ENCODE results near the gene PRR16. TPM values are rescaled to one million over a fixed set of nuclear protein-coding genes. Genes with fewer than 3 reads are reported as not detected.
"Not testable (repeated sequence)": the region's sequence is repeated elsewhere in the genome, so short reads cannot be mapped to it uniquely, and the experiment has no call there.

PRR16 gene
- total RNA-seq (2014; rRNA removed; shearing (Covaris generic)) (32.5 and 33.0 TPM in 2 replicates), polyA plus RNA-seq (2016; fragmentation: Nextera tagmentation; extraction: Ambion mirVana) (67.4 and 68.8 TPM in 2 replicates)

- Histone ChIP-seq H4K20me1 (ENCODE audit: insufficient read depth) (no peaks in the 10 kb centered on the region), H3K9ac (peak within 1 kb of the TSS; percentile 79), H3K4me2 (ENCODE audit: unreplicated experiment) (peak within 1 kb of the TSS; percentile 99), H3K79me2 (ENCODE audit: insufficient read depth) (peaks cover 55% of the 10 kb centered on the region), H3K4me3 (peak within 1 kb of the TSS; percentile 95), H3K27me3 (replicated peaks; ENCODE audit: insufficient read depth) (no peaks in the 10 kb centered on the region), H2AFZ (peak within 1 kb of the TSS; percentile 99), H3K9me3 (ENCODE audit: low read depth) (no peaks in the 10 kb centered on the region), H3K36me3 (ENCODE audit: low read depth) (no peaks in the 10 kb centered on the region), H3K9me2 (ENCODE audit: insufficient read depth) (no peaks in the 10 kb centered on the region), H3K27ac (peak within 1 kb of the TSS; percentile 60), H3K4me1 (ENCODE audit: insufficient read depth) (peaks cover 34% of the 10 kb centered on the region), H3F3A (ENCODE audit: insufficient read depth) (peaks cover 18% of the 10 kb centered on the region; the same call in 1 of the 2 replicates)
- no peak for TF ChIP-seq EZH2phosphoT487 (IDR thresholded peaks at IDR 0.05; ENCODE audit: insufficient read depth, low read depth)
- no peak for TF ChIP-seq EZH2 (IDR thresholded peaks at IDR 0.05; ENCODE audit: insufficient read depth, poor library complexity, severe bottlenecking)
- 1% methylated on average over 57 to 61 of the region's 62 CpGs for WGBS, 2 experiments (ENCODE audit: low coverage in 1 of 2, low lambda C conversion rate in 2 of 2, missing lambda C conversion rate in 2 of 2)
- DNase-seq: peak; percentile 93
- in situ Hi-C loops (cut with MboI): loop anchor here (10.0 to 25.0 kb wide), 3 partner anchors 341 to 1002 kb away; partner anchors contain the start of gene HSD17B4
Measured at GRCh38 chr5:120463991-120464626, at the start of gene PRR16. Gene PRR16 (plus strand): TSS chr5:120464300.

- Histone ChIP-seq H3K4me1 (ENCODE audit: insufficient read depth) (no peaks in the 10 kb centered on the region), H3K27ac (no peak overlapping the region), H3K9me2 (ENCODE audit: insufficient read depth) (no peaks in the 10 kb centered on the region), H3K36me3 (ENCODE audit: low read depth) (no peaks in the 10 kb centered on the region), H3K27me3 (replicated peaks; ENCODE audit: insufficient read depth) (no peaks in the 10 kb centered on the region), H3K9me3 (ENCODE audit: low read depth) (no peaks in the 10 kb centered on the region), H3K4me2 (ENCODE audit: unreplicated experiment) (no peak overlapping the region), H3K9ac (no peak overlapping the region), H2AFZ (no peak overlapping the region), H3K4me3 (no peak overlapping the region), H4K20me1 (ENCODE audit: insufficient read depth) (no peaks in the 10 kb centered on the region), H3F3A (ENCODE audit: insufficient read depth) (no peaks in the 10 kb centered on the region), H3K79me2 (ENCODE audit: insufficient read depth) (no peaks in the 10 kb centered on the region)
- DNase-seq: no peak
- TF ChIP-seq EZH2 (IDR thresholded peaks at IDR 0.05; ENCODE audit: insufficient read depth, poor library complexity, severe bottlenecking): no peak
- no peak for TF ChIP-seq EZH2phosphoT487 (IDR thresholded peaks at IDR 0.05; ENCODE audit: insufficient read depth, low read depth)
- WGBS, 2 experiments (ENCODE audit: low coverage in 1 of 2, low lambda C conversion rate in 2 of 2, missing lambda C conversion rate in 2 of 2): 92 to 97% methylated on average over 1 of the region's 1 CpG
- in situ Hi-C loops (cut with MboI): no loop called here
Measured at GRCh38 chr5:120415985-120416384, 48.1 kb upstream of the PRR16 start.

GRCh38 chr5:120419127-120419526 lies 45.0 kb upstream of the PRR16 start:
- H3K4me2 ChIP-seq (ENCODE audit: unreplicated experiment): no peak overlapping the region
- H2AFZ ChIP-seq: no peak overlapping the region

GRCh38 chr5:120426633-120427275 lies 37.3 kb upstream of the PRR16 start:
- H3K4me1 ChIP-seq (ENCODE audit: insufficient read depth); H3K9me3 ChIP-seq (ENCODE audit: low read depth); H3K9me2 ChIP-seq (ENCODE audit: insufficient read depth); H2AFZ ChIP-seq; H3K9ac ChIP-seq; H3F3A ChIP-seq (ENCODE audit: insufficient read depth); H3K27ac ChIP-seq; DNase-seq; H3K27me3 ChIP-seq (replicated peaks; ENCODE audit: insufficient read depth); in situ Hi-C loops (cut with MboI); H3K79me2 ChIP-seq (ENCODE audit: insufficient read depth); H3K36me3 ChIP-seq (ENCODE audit: low read depth); H4K20me1 ChIP-seq (ENCODE audit: insufficient read depth); H3K4me2 ChIP-seq (ENCODE audit: unreplicated experiment); H3K4me3 ChIP-seq: not testable (repeated sequence)
- WGBS, 2 experiments (ENCODE audit: low coverage in 1 of 2, low lambda C conversion rate in 2 of 2, missing lambda C conversion rate in 2 of 2): 84 to 85% methylated on average over 23 to 25 of the region's 25 CpGs

More at GRCh38 chr5:120419127-120419526, 45.0 kb upstream of the PRR16 start:
- Histone ChIP-seq H3K9ac (no peak overlapping the region), H3K79me2 (ENCODE audit: insufficient read depth) (no peaks in the 10 kb centered on the region), H3F3A (ENCODE audit: insufficient read depth) (no peaks in the 10 kb centered on the region), H3K9me2 (ENCODE audit: insufficient read depth) (no peaks in the 10 kb centered on the region), H3K36me3 (ENCODE audit: low read depth) (no peaks in the 10 kb centered on the region), H3K4me3 (no peak overlapping the region), H3K9me3 (ENCODE audit: low read depth) (no peaks in the 10 kb centered on the region), H3K27ac (no peak overlapping the region), H4K20me1 (ENCODE audit: insufficient read depth) (no peaks in the 10 kb centered on the region), H3K4me1 (ENCODE audit: insufficient read depth) (no peaks in the 10 kb centered on the region), H3K27me3 (replicated peaks; ENCODE audit: insufficient read depth) (no peaks in the 10 kb centered on the region)
- in situ Hi-C loops (cut with MboI): no loop called here
- no peak for DNase-seq
- TF ChIP-seq EZH2 (IDR thresholded peaks at IDR 0.05; ENCODE audit: insufficient read depth, poor library complexity, severe bottlenecking): no peak
- no peak for TF ChIP-seq EZH2phosphoT487 (IDR thresholded peaks at IDR 0.05; ENCODE audit: insufficient read depth, low read depth)
- 92 to 95% methylated on average over 3 of the region's 3 CpGs for WGBS, 2 experiments (ENCODE audit: low coverage in 1 of 2, low lambda C conversion rate in 2 of 2, missing lambda C conversion rate in 2 of 2)
